GM18505 (cell line): ENCODE measurements around the gene TMEM37.

Experiments used
- ATAC-seq: cut with Tn5 transposase; IDR thresholded peaks from one replicate; pipeline ENCODE4 v1.9.1; 2021; ENCODE audit not compliant: unreplicated experiment
- POLR2A ChIP-seq: IDR thresholded peaks from 4 replicates; pipeline ENCODE4 v1.6.1; 2011; ENCODE audit warnings: borderline replicate concordance; ENCODE audit not compliant: insufficient read depth, insufficient read length; ENCODE audit errors: extremely low read depth

Gene TMEM37

DNA sequence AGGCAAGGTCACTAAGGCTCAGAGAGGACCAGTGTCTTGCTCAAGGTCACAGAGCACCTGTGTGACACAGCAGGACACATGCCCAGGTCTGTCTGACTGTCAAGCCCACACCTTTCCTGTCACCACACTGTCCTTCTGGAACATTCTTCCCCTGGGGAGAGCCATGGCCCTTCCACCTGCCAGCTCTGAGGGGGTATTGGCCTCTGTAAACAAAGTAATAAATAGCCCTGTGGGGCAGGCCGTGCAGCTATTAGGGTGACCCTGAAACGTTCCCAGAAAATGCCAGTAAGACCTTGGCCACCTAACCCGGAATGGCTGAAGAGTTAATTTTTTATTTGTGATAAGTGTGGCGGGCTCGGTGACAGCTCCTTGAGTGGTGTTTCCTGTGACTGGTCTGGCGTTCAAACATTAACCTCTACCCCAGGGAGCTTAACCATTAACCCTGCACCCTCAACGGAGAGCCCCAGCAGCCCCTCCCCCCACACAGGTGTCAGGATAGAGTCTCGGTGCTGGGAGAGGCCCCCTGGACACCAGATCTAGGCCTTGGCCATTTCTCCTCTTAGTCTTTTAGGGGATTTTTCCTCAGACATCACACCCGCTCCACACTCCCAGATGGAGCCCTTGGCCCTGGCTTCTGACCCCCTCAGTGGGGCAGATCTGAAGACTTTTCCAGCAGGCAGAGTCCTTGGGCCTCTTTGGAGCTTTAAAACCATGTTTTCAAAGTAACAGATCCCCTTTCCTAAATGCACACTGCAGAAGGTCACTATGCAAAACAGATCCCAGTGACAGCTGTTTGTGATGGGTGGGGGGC is 56.0 kb downstream of the TMEM37 start:
- peak; percentile 72 for ATAC-seq
- TF ChIP-seq POLR2A, result no peak
